Cardiac muscle cell (in vitro differentiated cells and primary cell): ENCODE measurements around the gene ARFIP2. TPM values are rescaled to one million over a fixed set of nuclear protein-coding genes. Genes with fewer than 3 reads are reported as not detected.

Source experiments
- DNase-seq, 2 donors: peaks; one replicate each; pipeline versions ENCODE4 v3.0.0 to v3.0.0-alpha.2; 2010 to 2017; ENCODE audit warnings: low read depth in 1 of 2, low spot score in 1 of 2
- H3K27ac ChIP-seq: fragments of 200-600 bp; sonication (generic); 2 replicates; pipeline ENCODE4 v1.5.1; 2016
- H3K27me3 ChIP-seq: fragments of 200-600 bp; sonication (generic); 2 replicates; pipeline ENCODE4 v1.6.0; 2016; ENCODE audit warnings: control low read depth
- H3K36me3 ChIP-seq: fragments of 200-600 bp; sonication (generic); 2 replicates; pipeline ENCODE4 v1.5.1; 2016; ENCODE audit warnings: control low read depth
- H3K4me1 ChIP-seq: fragments of 200-600 bp; sonication (generic); 2 replicates; pipeline ENCODE4 v1.8.1; 2017; ENCODE audit warnings: low read depth, mild to moderate bottlenecking, mixed run types
- H3K4me3 ChIP-seq: fragments of 200-600 bp; sonication (generic); 2 replicates; pipeline ENCODE4 v1.5.1; 2016; ENCODE audit warnings: mild to moderate bottlenecking
- H3K9me3 ChIP-seq: fragments of 200-600 bp; sonication (generic); 2 replicates; pipeline ENCODE4 v1.5.1; 2017; ENCODE audit warnings: low read depth, mild to moderate bottlenecking, control low read depth
- polyA plus RNA-seq: library from polyadenylated mRNA; unstranded; fragments of >200 nt; fragmentation: Nextera tagmentation; extraction: Ambion mirVana; gene quantifications from 2 replicates; pipeline ENCODE4 v1.2.1, GENCODE V29; 2016
- total RNA-seq: library from RNA; depleted of rRNA; stranded (reverse); fragments of >200 nt; gene quantifications from 2 replicates; pipeline ENCODE4 v1.2.3, GENCODE V29; 2016
- TF ChIP-seq, protein P1 (sequence below): IDR thresholded peaks from 2 replicates; pipeline ENCODE4 v1.5.1; 2012; ENCODE audit warnings: low read depth, mild to moderate bottlenecking, low read length

ARFIP2 gene
- total and polyA plus RNA-seq, 2 experiments from 2014 or later, result 52.7 to 68.9 TPM

DNA sequence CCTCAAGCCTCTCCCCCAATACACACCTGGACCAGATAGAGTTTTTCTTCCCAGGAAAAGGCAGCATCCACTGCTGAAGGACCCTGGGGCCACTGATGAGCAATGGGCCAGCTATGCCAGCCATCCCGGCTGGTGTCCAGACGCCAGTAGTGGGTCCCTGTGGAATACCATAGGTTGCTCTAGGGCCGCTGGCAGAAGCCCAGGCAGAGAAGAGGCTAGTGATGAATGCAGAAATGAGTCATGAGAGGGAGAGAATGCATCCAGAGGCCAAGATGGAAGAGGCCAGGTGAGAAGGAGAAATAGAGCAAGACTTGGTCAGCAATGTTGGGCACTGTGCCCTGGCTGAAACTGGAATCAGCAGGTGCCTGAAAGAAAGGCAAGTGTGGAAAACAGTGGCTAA is 49.3 kb downstream of the ARFIP2 start:
- TF ChIP-seq, protein P1, sequence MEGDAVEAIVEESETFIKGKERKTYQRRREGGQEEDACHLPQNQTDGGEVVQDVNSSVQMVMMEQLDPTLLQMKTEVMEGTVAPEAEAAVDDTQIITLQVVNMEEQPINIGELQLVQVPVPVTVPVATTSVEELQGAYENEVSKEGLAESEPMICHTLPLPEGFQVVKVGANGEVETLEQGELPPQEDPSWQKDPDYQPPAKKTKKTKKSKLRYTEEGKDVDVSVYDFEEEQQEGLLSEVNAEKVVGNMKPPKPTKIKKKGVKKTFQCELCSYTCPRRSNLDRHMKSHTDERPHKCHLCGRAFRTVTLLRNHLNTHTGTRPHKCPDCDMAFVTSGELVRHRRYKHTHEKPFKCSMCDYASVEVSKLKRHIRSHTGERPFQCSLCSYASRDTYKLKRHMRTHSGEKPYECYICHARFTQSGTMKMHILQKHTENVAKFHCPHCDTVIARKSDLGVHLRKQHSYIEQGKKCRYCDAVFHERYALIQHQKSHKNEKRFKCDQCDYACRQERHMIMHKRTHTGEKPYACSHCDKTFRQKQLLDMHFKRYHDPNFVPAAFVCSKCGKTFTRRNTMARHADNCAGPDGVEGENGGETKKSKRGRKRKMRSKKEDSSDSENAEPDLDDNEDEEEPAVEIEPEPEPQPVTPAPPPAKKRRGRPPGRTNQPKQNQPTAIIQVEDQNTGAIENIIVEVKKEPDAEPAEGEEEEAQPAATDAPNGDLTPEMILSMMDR, result no peak
- H3K4me3 ChIP-seq, result no peak overlapping the region
- DNase-seq, result peak in 1 of 2 donors; percentile 64
- H3K4me1 ChIP-seq, result no peaks in the 10 kb centered on the region
- no peaks in the 10 kb centered on the region for H3K9me3 ChIP-seq
- no peak overlapping the region for H3K27ac ChIP-seq
- H3K27me3 ChIP-seq, result no peaks in the 10 kb centered on the region
- no peaks in the 10 kb centered on the region for H3K36me3 ChIP-seq

- TF ChIP-seq, protein P1, result no peak
- DNase-seq, result no peak
- no peak overlapping the region for H3K27ac ChIP-seq
- no peaks in the 10 kb centered on the region for H3K4me1 ChIP-seq
- H3K36me3 ChIP-seq, result no peaks in the 10 kb centered on the region
- H3K27me3 ChIP-seq, result peaks cover 3% of the 10 kb centered on the region
- H3K9me3 ChIP-seq, result no peaks in the 10 kb centered on the region
- H3K4me3 ChIP-seq, result no peak overlapping the region
Measured at GRCh38 chr11:6427516-6427915, 53.6 kb downstream of the ARFIP2 start.

Other genes with a start within 250 kb of the ARFIP2 start
- gene FHIP1B, start 246.7 kb downstream of the ARFIP2 start, total RNA-seq, result 27.5 and 46.8 TPM in 2 replicates
- gene FHIP1B, start 246.7 kb downstream of the ARFIP2 start, polyA plus RNA-seq, result 32.2 and 35.9 TPM in 2 replicates
- 0.32 and 0.83 TPM in 2 replicates for gene CNGA4, start 242.2 kb downstream of the ARFIP2 start, total RNA-seq
- 0.39 TPM in 1 of 2 replicates, not detected in the other for gene CNGA4, start 242.2 kb downstream of the ARFIP2 start, polyA plus RNA-seq
- gene CCKBR, start 221.5 kb downstream of the ARFIP2 start, total RNA-seq, result 4.9 and 5.2 TPM in 2 replicates
- gene CCKBR, start 221.5 kb downstream of the ARFIP2 start, polyA plus RNA-seq, result 4.4 and 5.4 TPM in 2 replicates
- gene CAVIN3, start 160.8 kb downstream of the ARFIP2 start, total RNA-seq, result 54.5 and 71.8 TPM in 2 replicates
- 57.4 and 76.1 TPM in 2 replicates for gene CAVIN3, start 160.8 kb downstream of the ARFIP2 start, polyA plus RNA-seq
- gene SMPD1, start 90.9 kb downstream of the ARFIP2 start, total RNA-seq, result 44.8 and 52.1 TPM in 2 replicates
- 29.2 and 43.8 TPM in 2 replicates for gene SMPD1, start 90.9 kb downstream of the ARFIP2 start, polyA plus RNA-seq
- gene APBB1, start 62.2 kb downstream of the ARFIP2 start, total RNA-seq, result 159 and 188 TPM in 2 replicates
- 193 and 201 TPM in 2 replicates for gene APBB1, start 62.2 kb downstream of the ARFIP2 start, polyA plus RNA-seq
- 0.95 TPM in 1 of 2 replicates, not detected in the other for gene HPX, start 40.3 kb downstream of the ARFIP2 start, total RNA-seq
- gene HPX, start 40.3 kb downstream of the ARFIP2 start, polyA plus RNA-seq, result 0.73 and 2.3 TPM in 2 replicates
- gene TRIM3, start 7.4 kb downstream of the ARFIP2 start, total RNA-seq, result 25.3 and 27.5 TPM in 2 replicates
- gene TRIM3, start 7.4 kb downstream of the ARFIP2 start, polyA plus RNA-seq, result 21.5 and 21.9 TPM in 2 replicates
- 33.7 and 62.0 TPM in 2 replicates for gene TIMM10B, start 170 bp upstream of the ARFIP2 start, total RNA-seq
- 39.0 and 46.2 TPM in 2 replicates for gene TIMM10B, start 170 bp upstream of the ARFIP2 start, polyA plus RNA-seq
- 9.2 and 24.5 TPM in 2 replicates for gene DNHD1, start 15.9 kb upstream of the ARFIP2 start, total RNA-seq
- gene DNHD1, start 15.9 kb upstream of the ARFIP2 start, polyA plus RNA-seq, result 8.8 and 10.5 TPM in 2 replicates
- 20.7 and 27.3 TPM in 2 replicates for gene RRP8, start 122.3 kb upstream of the ARFIP2 start, total RNA-seq
- gene RRP8, start 122.3 kb upstream of the ARFIP2 start, polyA plus RNA-seq, result 32.6 and 46.0 TPM in 2 replicates
- 221 and 259 TPM in 2 replicates for gene ILK, start 122.4 kb upstream of the ARFIP2 start, total RNA-seq
- 270 and 316 TPM in 2 replicates for gene ILK, start 122.4 kb upstream of the ARFIP2 start, polyA plus RNA-seq
- 72.6 and 113 TPM in 2 replicates for gene TAF10, start 130.9 kb upstream of the ARFIP2 start, total RNA-seq
- 277 and 316 TPM in 2 replicates for gene TAF10, start 130.9 kb upstream of the ARFIP2 start, polyA plus RNA-seq
- gene TPP1, start 138.1 kb upstream of the ARFIP2 start, total RNA-seq, result 13.2 and 27.8 TPM in 2 replicates
- 28.0 and 36.8 TPM in 2 replicates for gene TPP1, start 138.1 kb upstream of the ARFIP2 start, polyA plus RNA-seq
- gene DCHS1, start 174.5 kb upstream of the ARFIP2 start, total RNA-seq, result 45.8 and 60.2 TPM in 2 replicates
- gene DCHS1, start 174.5 kb upstream of the ARFIP2 start, polyA plus RNA-seq, result 16.0 and 19.8 TPM in 2 replicates
- gene MRPL17, start 202.0 kb upstream of the ARFIP2 start, total RNA-seq, result 52.1 and 100 TPM in 2 replicates
- gene MRPL17, start 202.0 kb upstream of the ARFIP2 start, polyA plus RNA-seq, result 62.1 and 108 TPM in 2 replicates